HepG2 (cell line): Measurements from ENCODE around the gene GMEB2. TPM values are rescaled to one million over a fixed set of nuclear protein-coding genes. Genes with fewer than 3 reads are reported as not detected.

ENCODE experiments used
- AGO2 ChIP-seq: fragments of 200-400 bp; formaldehyde crosslinking; optimal IDR thresholded peaks from 2 replicates; pipeline ENCODE3; 2017; ENCODE audit warnings: mild to moderate bottlenecking, low read depth, low read length, moderate library complexity
- DNMT3B ChIP-seq: conservative IDR thresholded peaks from 2 replicates; pipeline ENCODE4 v1.6.1; 2016; ENCODE audit warnings: missing biosample characterization, control low read depth
- FOXC1 ChIP-seq: sonication (generic); formaldehyde crosslinking; IDR thresholded peaks from 2 replicates; pipeline ENCODE4 v1.8.0; 2022; ENCODE audit warnings: mild to moderate bottlenecking, missing genetic modification reagents, borderline replicate concordance
- LCORL ChIP-seq, 2 experiments: fragments of 450-650 bp in 1 of 2; sonication (generic) in 1 of 2; formaldehyde crosslinking in 1 of 2; IDR thresholded peaks; 2 replicates each; pipeline versions ENCODE4 v1.5.0 to v1.6.1; 2017 to 2020; ENCODE audit warnings: antibody characterized with exemption in 1 of 2, missing genetic modification reagents in 1 of 2
- MEIS1 ChIP-seq: sonication (generic); formaldehyde crosslinking; IDR thresholded peaks from 2 replicates; pipeline ENCODE4 v1.9.0; 2021; ENCODE audit warnings: mild to moderate bottlenecking, missing genetic modification reagents, moderate library complexity, borderline replicate concordance
- NFATC3 ChIP-seq: sonication (generic); formaldehyde crosslinking; IDR thresholded peaks from 2 replicates; pipeline ENCODE4 v1.5.1; 2020; ENCODE audit warnings: mild to moderate bottlenecking, missing genetic modification reagents
- PHF20 ChIP-seq: sonication (generic); formaldehyde crosslinking; IDR thresholded peaks from 2 replicates; pipeline ENCODE4 v1.5.0; 2020; ENCODE audit warnings: mild to moderate bottlenecking, missing genetic modification reagents
- PHF8 ChIP-seq: sonication (generic); formaldehyde crosslinking; IDR thresholded peaks from 2 replicates; pipeline ENCODE4 v1.5.0; 2020; ENCODE audit warnings: missing genetic modification reagents
- POLR2A ChIP-seq, 2 experiments: IDR thresholded peaks; 2 replicates each; pipeline ENCODE4 v1.6.1; 2011; ENCODE audit warnings: low read depth in 2 of 2, low read length in 2 of 2, mild to moderate bottlenecking in 1 of 2, moderate library complexity in 1 of 2; ENCODE audit not compliant: insufficient read depth in 1 of 2
- ZBTB7A ChIP-seq: sonication (generic); formaldehyde crosslinking; IDR thresholded peaks from 2 replicates; pipeline ENCODE4 v1.8.0; 2022; ENCODE audit warnings: mild to moderate bottlenecking, missing genetic modification reagents
- ZFAT ChIP-seq: sonication (generic); formaldehyde crosslinking; conservative IDR thresholded peaks from 2 replicates; pipeline ENCODE4 v1.8.1; 2023; ENCODE audit warnings: missing genetic modification reagents, inconsistent platforms
- ZMAT3 ChIP-seq: sonication (generic); formaldehyde crosslinking; conservative IDR thresholded peaks from 2 replicates; pipeline ENCODE4 v1.7.0; 2021; ENCODE audit warnings: missing genetic modification reagents
- ZNF101 ChIP-seq: sonication (generic); formaldehyde crosslinking; IDR thresholded peaks from 2 replicates; pipeline ENCODE4 v1.4.0; 2020; ENCODE audit warnings: mild to moderate bottlenecking, low read depth, missing genetic modification reagents, borderline replicate concordance
- ZNF138 ChIP-seq: sonication (generic); formaldehyde crosslinking; IDR thresholded peaks from 2 replicates; pipeline ENCODE4 v1.5.0; 2020; ENCODE audit warnings: mild to moderate bottlenecking, low read depth, missing genetic modification reagents
- ZNF232 ChIP-seq: sonication (generic); formaldehyde crosslinking; IDR thresholded peaks from 2 replicates; pipeline ENCODE4 v1.4.0; 2020; ENCODE audit warnings: missing genetic modification reagents, borderline replicate concordance
- ZNF282 ChIP-seq: fragments of 450-650 bp; IDR thresholded peaks from 2 replicates; pipeline ENCODE4 v1.6.1; 2018; ENCODE audit not compliant: partially characterized antibody
- ZNF775 ChIP-seq: sonication (generic); formaldehyde crosslinking; IDR thresholded peaks from 2 replicates; pipeline ENCODE4 v1.4.0; 2020; ENCODE audit warnings: missing genetic modification reagents, mild to moderate bottlenecking, moderate library complexity, borderline replicate concordance
- ZNF781 ChIP-seq: sonication (generic); formaldehyde crosslinking; IDR thresholded peaks from 2 replicates; pipeline ENCODE4 v1.5.1; 2020; ENCODE audit warnings: borderline replicate concordance, mild to moderate bottlenecking, missing genetic modification reagents; ENCODE audit errors: not compliant biosample characterization
- ZZZ3 ChIP-seq: sonication (generic); formaldehyde crosslinking; IDR thresholded peaks from 2 replicates; pipeline ENCODE4 v1.4.0; 2020; ENCODE audit warnings: missing genetic modification reagents, mild to moderate bottlenecking, borderline replicate concordance
- polyA plus RNA-seq, 8 experiments: library from polyadenylated mRNA; depleted of rRNA in 3 of 8; stranded (reverse) in 7 of 8; unstranded in 1 of 8; fragments of >200 nt; fragmentation: Illumina TruSeq in 4 of 8; extraction: Trizol in 4 of 8; gene quantifications; 2 replicates each; pipeline versions ENCODE4 v1.2.1 to v1.2.3, GENCODE V29; 2011 to 2016; ENCODE audit warnings: low read depth in 4 of 8, missing spikeins in 1 of 8, mixed read lengths in 1 of 8; ENCODE audit not compliant: insufficient read depth in 1 of 8
- total RNA-seq, 5 experiments: library from RNA; depleted of rRNA; stranded (reverse); fragments of >200 nt; fragmentation: Illumina TruSeq; extraction: Trizol; gene quantifications; 2 replicates each; pipeline ENCODE4 v1.2.3, GENCODE V29; 2016; ENCODE audit warnings: low read depth in 1 of 5
- TF ChIP-seq, protein P1 (sequence below): sonication (generic); formaldehyde crosslinking; IDR thresholded peaks from 2 replicates; pipeline ENCODE4 v1.8.0; 2022; ENCODE audit warnings: missing genetic modification reagents, mild to moderate bottlenecking, moderate library complexity, borderline replicate concordance
- TF ChIP-seq, protein P2 (sequence below): fragments of 450-650 bp; IDR thresholded peaks from 2 replicates; pipeline ENCODE4 v1.6.1; 2016
- TF ChIP-seq, protein P3 (sequence below): sonication (generic); formaldehyde crosslinking; IDR thresholded peaks from 2 replicates; pipeline ENCODE4 v1.8.1; 2023; ENCODE audit warnings: missing genetic modification reagents, mild to moderate bottlenecking, borderline replicate concordance
- TF ChIP-seq, protein P4 (sequence below): sonication (generic); formaldehyde crosslinking; IDR thresholded peaks from 2 replicates; pipeline ENCODE4 v1.8.1; 2023; ENCODE audit warnings: mild to moderate bottlenecking, missing genetic modification reagents, borderline replicate concordance
- TF ChIP-seq, protein P5 (sequence below): sonication (generic); formaldehyde crosslinking; conservative IDR thresholded peaks from 2 replicates; pipeline ENCODE4 v1.5.0; 2020; ENCODE audit warnings: missing genetic modification reagents

GMEB2 gene
- total and polyA plus RNA-seq, 2 of the 13 experiments (the other 11 are each of a cell fraction or from before 2014, with no cell fraction given): 10.6 to 12.4 TPM

DNA sequence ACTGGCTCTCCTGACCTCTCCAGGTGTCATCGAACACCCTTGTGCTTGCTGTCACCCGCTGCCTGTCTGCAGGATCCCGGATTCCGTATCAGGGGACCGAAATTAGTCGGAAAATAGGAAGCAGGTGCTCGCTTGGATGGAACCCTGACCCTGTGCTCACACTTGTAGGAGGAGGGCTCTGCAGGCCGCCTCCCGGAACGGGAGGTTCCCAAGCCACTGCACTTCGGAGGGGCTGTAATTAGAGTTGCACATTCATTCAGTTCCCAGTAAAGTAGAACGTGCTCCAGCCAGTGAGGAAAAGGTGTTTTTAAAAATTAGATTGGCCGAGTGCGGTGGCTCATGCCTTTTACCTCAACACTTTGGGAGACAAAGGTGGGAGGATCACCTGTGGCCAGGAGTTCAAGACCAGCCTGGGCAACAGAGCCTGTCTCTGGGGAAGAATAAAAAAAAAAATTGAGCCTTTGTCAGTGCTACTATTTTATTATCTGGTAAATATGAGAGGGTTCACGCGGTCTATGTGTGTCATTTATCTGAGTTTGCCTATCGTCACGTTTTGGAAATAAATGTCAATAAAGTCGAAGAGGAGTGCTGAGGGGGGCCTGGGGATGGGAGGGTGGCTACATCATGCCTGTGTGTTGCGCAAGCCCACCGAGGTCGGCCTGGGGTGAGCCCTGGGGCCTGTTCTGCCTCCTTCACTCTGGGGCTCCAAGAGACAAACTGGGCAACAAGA, 1.5 kb upstream of the GMEB2 start (continued):
- TF ChIP-seq, protein P1, sequence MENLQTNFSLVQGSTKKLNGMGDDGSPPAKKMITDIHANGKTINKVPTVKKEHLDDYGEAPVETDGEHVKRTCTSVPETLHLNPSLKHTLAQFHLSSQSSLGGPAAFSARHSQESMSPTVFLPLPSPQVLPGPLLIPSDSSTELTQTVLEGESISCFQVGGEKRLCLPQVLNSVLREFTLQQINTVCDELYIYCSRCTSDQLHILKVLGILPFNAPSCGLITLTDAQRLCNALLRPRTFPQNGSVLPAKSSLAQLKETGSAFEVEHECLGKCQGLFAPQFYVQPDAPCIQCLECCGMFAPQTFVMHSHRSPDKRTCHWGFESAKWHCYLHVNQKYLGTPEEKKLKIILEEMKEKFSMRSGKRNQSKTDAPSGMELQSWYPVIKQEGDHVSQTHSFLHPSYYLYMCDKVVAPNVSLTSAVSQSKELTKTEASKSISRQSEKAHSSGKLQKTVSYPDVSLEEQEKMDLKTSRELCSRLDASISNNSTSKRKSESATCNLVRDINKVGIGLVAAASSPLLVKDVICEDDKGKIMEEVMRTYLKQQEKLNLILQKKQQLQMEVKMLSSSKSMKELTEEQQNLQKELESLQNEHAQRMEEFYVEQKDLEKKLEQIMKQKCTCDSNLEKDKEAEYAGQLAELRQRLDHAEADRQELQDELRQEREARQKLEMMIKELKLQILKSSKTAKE (CRISPR knock-in tag): peak; percentile 14; the same call in 1 of the 2 replicates
- TF ChIP-seq ZNF781 (CRISPR knock-in tag): peak; percentile 96
- TF ChIP-seq ZMAT3: peak; percentile 97
- TF ChIP-seq ZZZ3 (CRISPR knock-in tag): peak; percentile 85; the same call in 1 of the 2 replicates
- TF ChIP-seq ZNF101 (CRISPR knock-in tag): 0 out of 2 replicates have a peak, but pooled peaks have one; percentile 88
- peak; percentile 79 for TF ChIP-seq FOXC1 (CRISPR knock-in tag)
- peak; percentile 65 to 83; a peak in 2 of 4 replicates for TF ChIP-seq POLR2A (IDR thresholded peaks at IDR 0.05; ENCODE audit: insufficient read depth in 1 of 2, low read depth in 2 of 2, low read length in 2 of 2)
- TF ChIP-seq PHF20 (CRISPR knock-in tag): peak; percentile 92
- no peak for TF ChIP-seq LCORL (IDR thresholded peaks at IDR 0.05)
- peak; percentile 80 for TF ChIP-seq LCORL (CRISPR knock-in tag; IDR thresholded peaks at IDR 0.05)
- TF ChIP-seq, protein P2, sequence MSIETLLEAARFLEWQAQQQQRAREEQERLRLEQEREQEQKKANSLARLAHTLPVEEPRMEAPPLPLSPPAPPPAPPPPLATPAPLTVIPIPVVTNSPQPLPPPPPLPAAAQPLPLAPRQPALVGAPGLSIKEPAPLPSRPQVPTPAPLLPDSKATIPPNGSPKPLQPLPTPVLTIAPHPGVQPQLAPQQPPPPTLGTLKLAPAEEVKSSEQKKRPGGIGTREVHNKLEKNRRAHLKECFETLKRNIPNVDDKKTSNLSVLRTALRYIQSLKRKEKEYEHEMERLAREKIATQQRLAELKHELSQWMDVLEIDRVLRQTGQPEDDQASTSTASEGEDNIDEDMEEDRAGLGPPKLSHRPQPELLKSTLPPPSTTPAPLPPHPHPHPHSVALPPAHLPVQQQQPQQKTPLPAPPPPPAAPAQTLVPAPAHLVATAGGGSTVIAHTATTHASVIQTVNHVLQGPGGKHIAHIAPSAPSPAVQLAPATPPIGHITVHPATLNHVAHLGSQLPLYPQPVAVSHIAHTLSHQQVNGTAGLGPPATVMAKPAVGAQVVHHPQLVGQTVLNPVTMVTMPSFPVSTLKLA: no peak
- peak; percentile 73; the same call in 1 of the 2 replicates for TF ChIP-seq DNMT3B
- TF ChIP-seq ZBTB7A (CRISPR knock-in tag): peak; percentile 56; the same call in 1 of the 2 replicates
- no peak for TF ChIP-seq AGO2
- TF ChIP-seq ZFAT (CRISPR knock-in tag): no peak
- TF ChIP-seq NFATC3 (CRISPR knock-in tag): 0 out of 2 replicates have a peak, but pooled peaks have one; percentile 89
- TF ChIP-seq ZNF232 (CRISPR knock-in tag): peak; percentile 92
- no peak for TF ChIP-seq ZNF282
- TF ChIP-seq ZNF775 (CRISPR knock-in tag): peak; percentile 86; the same call in 1 of the 2 replicates
- TF ChIP-seq, protein P3, sequence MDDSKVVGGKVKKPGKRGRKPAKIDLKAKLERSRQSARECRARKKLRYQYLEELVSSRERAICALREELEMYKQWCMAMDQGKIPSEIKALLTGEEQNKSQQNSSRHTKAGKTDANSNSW (CRISPR knock-in tag): peak; percentile 88; the same call in 1 of the 2 replicates
- peak; percentile 91 for TF ChIP-seq ZNF138 (CRISPR knock-in tag)
- TF ChIP-seq, protein P4, sequence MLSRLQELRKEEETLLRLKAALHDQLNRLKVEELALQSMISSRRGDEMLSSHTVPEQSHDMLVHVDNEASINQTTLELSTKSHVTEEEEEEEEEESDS (CRISPR knock-in tag): peak; percentile 95; the same call in 1 of the 2 replicates
- peak; percentile 87 for TF ChIP-seq PHF8 (CRISPR knock-in tag)
- TF ChIP-seq, protein P5, sequence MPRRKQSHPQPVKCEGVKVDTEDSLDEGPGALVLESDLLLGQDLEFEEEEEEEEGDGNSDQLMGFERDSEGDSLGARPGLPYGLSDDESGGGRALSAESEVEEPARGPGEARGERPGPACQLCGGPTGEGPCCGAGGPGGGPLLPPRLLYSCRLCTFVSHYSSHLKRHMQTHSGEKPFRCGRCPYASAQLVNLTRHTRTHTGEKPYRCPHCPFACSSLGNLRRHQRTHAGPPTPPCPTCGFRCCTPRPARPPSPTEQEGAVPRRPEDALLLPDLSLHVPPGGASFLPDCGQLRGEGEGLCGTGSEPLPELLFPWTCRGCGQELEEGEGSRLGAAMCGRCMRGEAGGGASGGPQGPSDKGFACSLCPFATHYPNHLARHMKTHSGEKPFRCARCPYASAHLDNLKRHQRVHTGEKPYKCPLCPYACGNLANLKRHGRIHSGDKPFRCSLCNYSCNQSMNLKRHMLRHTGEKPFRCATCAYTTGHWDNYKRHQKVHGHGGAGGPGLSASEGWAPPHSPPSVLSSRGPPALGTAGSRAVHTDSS: no peak
- TF ChIP-seq MEIS1: peak; percentile 76
